NCI-H1105 (cell line): Measurements from ENCODE around the gene CHRNA9.

Source experiments
- DNase-seq: peaks from one replicate; lab custom pipeline; 2025; lab: John Stamatoyannopoulos, UW

The CHRNA9 gene

GRCh38 chr4:40340030-40340429 is 4.9 kb downstream of the CHRNA9 start:
- no peak for DNase-seq

- no peak for DNase-seq
Measured at GRCh38 chr4:40347472-40347871, 12.3 kb downstream of the CHRNA9 start.

- DNase-seq = no peak
Measured at GRCh38 chr4:40348000-40348399, 12.9 kb downstream of the CHRNA9 start.

- no peak for DNase-seq
Measured at GRCh38 chr4:40349561-40350198, 14.5 kb downstream of the CHRNA9 start.

GRCh38 chr4:40350627-40351227 is 15.6 kb downstream of the CHRNA9 start:
- no peak for DNase-seq

- no peak for DNase-seq
Measured at GRCh38 chr4:40354158-40354557, 19.0 kb downstream of the CHRNA9 start.

- no peak for DNase-seq
Measured at GRCh38 chr4:40355131-40355530, 20.0 kb downstream of the CHRNA9 start.

- no peak for DNase-seq
Measured at GRCh38 chr4:40357738-40358137, 22.6 kb downstream of the CHRNA9 start.

GRCh38 chr4:40361338-40361737 is 26.2 kb downstream of the CHRNA9 start:
- DNase-seq = no peak

GRCh38 chr4:40363382-40363920 is 28.3 kb downstream of the CHRNA9 start:
- DNase-seq = no peak

- DNase-seq = no peak
Measured at GRCh38 chr4:40363945-40364344, 28.8 kb downstream of the CHRNA9 start.

GRCh38 chr4:40365766-40366165 is 30.6 kb downstream of the CHRNA9 start:
- DNase-seq = no peak

GRCh38 chr4:40367451-40367850 is 32.3 kb downstream of the CHRNA9 start:
- DNase-seq = no peak

GRCh38 chr4:40369437-40370274 is 34.5 kb downstream of the CHRNA9 start:
- no peak for DNase-seq

- DNase-seq = no peak
Measured at GRCh38 chr4:40372651-40373050, 37.5 kb downstream of the CHRNA9 start.

GRCh38 chr4:40373636-40374035 is 38.5 kb downstream of the CHRNA9 start:
- DNase-seq = no peak

- no peak for DNase-seq
Measured at GRCh38 chr4:40375095-40375494, 40.0 kb downstream of the CHRNA9 start.

GRCh38 chr4:40375620-40376019 is 40.5 kb downstream of the CHRNA9 start:
- no peak for DNase-seq

GRCh38 chr4:40377512-40378365 is 42.6 kb downstream of the CHRNA9 start:
- DNase-seq = no peak

- DNase-seq = no peak
Measured at GRCh38 chr4:40378619-40379018, 43.5 kb downstream of the CHRNA9 start.

- no peak for DNase-seq
Measured at GRCh38 chr4:40379248-40379647, 44.1 kb downstream of the CHRNA9 start.

- DNase-seq = no peak
Measured at GRCh38 chr4:40380647-40381046, 45.5 kb downstream of the CHRNA9 start.
